ENCODE data around the gene CENPA.
A peak's percentile ranks its signal among the peaks of the same experiment; 100 is the strongest.
"Not testable (repeated sequence)": the region's sequence is repeated elsewhere in the genome, so short reads cannot be mapped to it uniquely, and the experiment has no call there.

Gene CENPA

GRCh38 chr2:26785431-26786206 is at the start of gene CENPA:
Gene CENPA (plus strand): TSS chr2:26786056. CDS start chr2:26786197, 141 bp downstream.
- DNase-seq = peak; percentile 100

DNA sequence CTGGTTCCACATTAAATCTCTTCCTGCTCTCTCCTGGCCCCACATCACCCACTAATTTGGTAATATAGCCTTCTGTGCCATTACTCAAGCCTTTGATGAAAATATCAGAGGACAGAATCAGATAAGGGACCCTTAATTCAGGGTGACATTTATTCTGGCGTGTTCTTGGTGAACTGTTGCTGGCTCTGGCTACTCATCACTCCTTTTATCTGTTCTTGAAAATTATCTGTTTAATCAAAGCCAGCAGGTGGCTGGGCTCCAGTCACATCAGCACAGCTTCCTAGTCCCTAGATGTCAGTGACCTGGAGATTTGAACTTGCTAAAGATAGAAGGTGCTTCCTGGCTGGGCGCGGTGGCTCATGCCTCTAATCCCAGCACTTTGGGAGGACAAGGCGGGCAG is 48.6 kb upstream of the CENPA start:
- DNase-seq = no peak

DNA sequence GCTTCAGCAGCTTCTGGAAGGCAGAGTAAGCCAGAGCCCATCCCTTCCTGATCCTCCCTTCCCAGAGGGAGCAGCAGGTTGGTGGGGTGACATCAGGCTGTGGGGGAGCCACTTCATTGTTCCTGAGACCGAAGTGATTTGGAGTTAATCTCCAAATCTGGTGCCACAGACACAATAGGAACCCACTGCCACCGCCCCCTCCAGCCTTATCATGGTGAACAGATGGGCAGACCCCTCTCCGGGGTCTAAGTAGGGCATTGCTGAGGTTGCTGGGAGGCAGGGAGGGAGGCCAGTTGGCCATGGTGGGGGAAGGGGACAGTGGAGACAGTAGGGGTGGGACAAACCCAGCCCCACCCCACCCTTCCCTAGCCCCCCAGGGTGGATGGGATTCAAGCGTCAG is 47.4 kb upstream of the CENPA start:
- DNase-seq = peak; percentile 56

- no peak for DNase-seq
Measured at GRCh38 chr2:26739514-26739913, 46.3 kb upstream of the CENPA start.

DNA sequence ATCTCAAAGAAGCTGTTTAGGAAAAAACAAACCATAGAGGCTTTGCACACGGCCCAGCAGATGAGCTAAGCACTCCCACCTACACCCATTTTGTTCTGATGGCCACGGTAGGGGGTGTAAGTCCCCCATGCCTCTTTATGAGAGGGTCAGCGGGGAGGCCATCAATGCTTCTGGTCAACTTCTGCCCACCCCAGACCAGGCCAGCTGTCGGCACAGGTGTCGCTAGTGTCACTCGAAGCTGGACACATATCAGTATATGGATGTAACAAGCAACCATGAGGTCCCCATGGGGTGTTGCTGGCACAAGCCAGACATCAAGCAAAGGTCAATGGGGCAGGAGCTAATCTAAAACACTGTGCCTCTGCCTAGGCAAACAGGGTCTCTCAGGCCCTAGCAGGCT is 45.5 kb upstream of the CENPA start:
- no peak for DNase-seq

DNA sequence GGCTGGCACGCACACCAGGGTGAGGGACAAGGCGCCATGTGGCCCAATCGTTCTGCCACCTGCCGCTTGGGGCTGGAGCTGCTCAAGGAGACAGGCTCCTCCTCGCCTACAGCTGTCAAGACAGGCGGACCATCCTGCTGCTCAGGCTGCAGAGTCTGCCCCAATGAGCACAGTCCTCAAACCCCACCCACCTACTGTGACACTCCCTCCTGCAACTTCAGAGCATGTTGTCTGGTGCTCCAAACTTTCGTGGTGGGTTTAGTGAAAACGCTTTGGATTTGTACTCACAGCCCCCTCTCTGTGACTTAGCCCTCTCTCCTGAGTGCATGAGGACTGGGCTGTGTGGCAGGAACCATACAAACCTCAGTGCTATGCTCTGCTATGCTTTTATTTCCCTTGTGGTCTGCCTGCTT is 45.0 kb upstream of the CENPA start:
- DNase-seq = peak; percentile 67

DNA sequence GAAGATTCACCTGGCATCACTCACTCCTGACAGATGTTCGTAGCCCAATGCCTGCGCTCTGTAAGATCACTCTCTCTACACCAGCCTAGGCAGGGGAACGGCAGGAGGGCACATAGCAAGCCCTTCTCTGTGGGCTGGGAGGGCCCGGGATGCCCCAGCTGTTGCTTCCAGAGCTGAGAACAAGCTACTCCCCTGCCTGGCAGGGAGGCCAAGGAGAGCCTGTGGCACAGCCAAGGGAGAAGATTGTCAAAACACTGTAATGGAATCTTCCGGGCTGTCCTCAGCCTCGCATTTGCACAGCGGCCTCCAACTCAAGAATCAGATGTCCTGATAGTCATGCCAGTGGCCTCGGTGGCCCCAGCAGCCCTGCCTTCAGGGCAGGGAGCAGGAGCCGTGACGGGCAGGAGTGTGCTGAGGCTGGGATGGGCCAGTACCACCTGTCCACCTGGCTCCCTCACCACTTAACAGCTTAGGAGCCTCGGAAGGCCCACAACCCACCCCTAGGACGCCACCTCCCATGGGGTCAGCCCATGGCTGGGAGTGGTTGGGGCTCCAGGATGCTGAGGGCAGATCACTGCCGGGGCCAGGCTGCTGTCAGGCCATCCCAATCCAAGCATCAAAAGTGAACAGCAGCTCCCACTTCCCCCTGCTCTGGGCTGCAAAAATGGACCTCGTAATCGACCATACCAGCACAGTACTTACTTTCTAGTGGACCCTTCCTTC is 43.6 kb upstream of the CENPA start:
- no peak for DNase-seq

DNA sequence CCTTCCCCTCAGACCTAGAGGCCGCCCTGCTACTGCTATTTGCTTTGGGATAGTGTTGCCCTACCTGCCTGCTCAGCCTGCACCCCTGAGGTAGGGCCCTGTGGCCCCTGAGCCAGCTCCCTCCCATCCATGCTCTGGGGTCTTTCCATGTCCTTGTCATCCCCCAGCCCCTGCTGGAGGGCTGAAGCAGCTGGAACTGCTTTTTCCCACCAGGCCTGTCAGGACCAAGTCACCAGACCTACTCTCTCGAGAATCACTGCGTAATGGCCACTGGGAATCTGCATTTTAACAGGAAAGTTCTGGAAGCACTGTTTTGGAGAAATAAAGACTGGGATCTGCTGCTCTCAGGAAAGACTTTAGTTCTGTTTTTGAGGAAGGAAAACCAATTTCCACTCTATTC is 42.0 kb upstream of the CENPA start:
- no peak for DNase-seq

- no peak for DNase-seq
Measured at GRCh38 chr2:26744953-26745352, 40.9 kb upstream of the CENPA start.

DNA sequence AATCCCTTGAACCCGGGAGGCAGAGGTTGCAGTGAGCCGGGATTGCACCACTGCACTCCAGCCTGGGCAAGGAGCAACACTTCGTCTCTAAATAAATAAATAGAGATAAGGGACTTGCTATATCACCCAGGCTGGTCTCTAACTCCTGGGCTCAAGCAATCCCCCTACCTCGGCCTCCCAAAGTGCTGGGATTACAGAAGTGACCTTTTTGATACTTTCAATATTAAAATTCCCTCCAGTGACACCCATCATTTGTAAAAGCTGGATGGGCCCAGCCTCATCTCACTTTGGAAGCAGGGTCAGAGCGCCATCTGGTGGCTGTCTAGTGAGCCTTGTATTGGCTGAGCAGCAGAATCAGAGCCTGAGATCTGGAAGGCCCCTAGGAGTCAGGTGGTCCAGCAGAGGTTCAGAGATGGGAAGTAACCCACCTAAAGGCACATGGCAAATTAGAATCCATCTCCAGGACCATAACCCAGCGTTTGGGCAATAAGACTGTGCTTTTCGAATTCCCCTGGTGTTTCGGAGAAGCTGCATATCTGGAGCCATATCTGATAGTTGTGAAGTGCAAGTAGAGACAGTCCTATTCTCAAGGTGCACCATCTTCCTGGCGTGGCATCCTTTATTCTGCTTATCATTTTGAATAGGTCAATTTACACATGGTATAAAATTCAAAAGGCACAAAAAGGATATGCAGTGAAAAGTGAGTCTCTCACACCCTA is 40.1 kb upstream of the CENPA start:
- peak; percentile 94 for DNase-seq

- no peak for DNase-seq
Measured at GRCh38 chr2:26746934-26747333, 38.9 kb upstream of the CENPA start.

DNA sequence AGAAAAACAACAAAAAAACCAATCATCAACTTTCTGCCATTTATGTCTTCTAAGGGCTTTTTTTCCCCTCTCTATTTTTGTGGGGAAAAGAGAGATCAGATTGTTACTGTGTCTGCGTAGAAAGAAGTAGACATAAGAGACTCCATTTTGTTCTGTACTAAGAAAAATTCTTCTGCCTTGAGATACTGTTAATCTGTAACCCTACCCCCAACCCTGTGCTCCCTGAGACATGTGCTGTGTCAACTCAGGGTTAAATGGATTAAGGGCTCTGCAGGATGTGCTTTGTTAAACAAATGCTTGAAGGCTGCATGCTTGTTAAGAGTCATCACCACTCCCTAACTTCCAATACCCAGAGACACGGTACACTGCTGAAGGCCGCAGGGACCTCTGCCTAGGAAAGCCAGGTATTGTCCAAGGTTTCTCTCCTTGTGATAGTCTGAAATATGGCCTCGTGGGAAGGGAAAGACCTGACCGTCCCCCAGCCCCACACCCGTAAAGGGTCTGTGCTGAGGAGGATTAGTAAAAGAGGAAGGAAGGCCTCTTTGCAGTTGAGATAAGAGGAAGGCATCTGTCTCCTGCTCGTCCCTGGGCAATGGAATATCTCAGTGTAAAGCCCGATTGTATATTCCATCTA is 36.0 kb upstream of the CENPA start:
- DNase-seq = not testable (repeated sequence)

DNA sequence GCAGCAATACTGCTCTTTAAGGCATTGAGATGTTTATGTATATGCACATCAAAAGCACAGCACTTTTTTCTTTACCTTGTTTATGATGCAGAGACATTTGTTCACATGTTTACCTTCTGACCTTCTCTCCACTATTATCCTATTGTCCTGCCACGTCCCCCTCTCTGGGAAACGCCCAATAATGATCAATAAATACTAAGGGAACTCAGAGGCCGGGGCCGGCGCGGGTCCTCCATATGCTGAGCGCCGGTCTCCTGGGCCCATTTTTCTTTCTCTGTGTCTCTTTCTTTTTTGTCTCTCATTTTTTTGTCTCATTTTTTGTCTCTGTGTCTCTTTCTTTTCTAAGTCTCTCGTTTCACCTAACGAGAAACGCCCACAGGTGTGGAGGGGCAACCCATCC is 35.4 kb upstream of the CENPA start:
- not testable (repeated sequence) for DNase-seq

- peak; percentile 65 for DNase-seq
Measured at GRCh38 chr2:26752656-26753055, 33.2 kb upstream of the CENPA start.

GRCh38 chr2:26754539-26754938 is 31.3 kb upstream of the CENPA start:
- no peak for DNase-seq

GRCh38 chr2:26754972-26755670 is 30.7 kb upstream of the CENPA start:
- peak; percentile 42 for DNase-seq

DNA sequence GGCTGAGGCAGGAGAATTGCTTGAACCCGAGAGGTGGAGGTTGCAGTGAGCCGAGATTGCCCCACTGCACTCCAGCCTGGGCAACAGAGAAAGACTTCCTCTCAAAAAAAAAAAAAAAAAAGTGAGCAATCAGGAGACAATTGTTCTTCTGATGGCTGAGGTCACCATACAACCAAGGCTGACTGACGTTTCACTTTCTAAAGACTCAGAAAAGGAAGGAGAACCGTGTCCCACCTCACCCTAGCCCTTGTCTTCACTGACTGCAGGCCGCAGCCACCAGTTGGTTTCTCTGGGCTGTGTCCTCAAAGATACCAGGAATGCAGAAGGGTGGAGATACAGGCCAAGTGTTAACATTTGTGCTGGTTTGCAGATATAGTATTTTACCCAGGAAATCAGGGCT is 29.5 kb upstream of the CENPA start:
- no peak for DNase-seq

- no peak for DNase-seq
Measured at GRCh38 chr2:26757873-26758789, 27.7 kb upstream of the CENPA start.

- no peak for DNase-seq
Measured at GRCh38 chr2:26758790-26759321, 27.0 kb upstream of the CENPA start.

DNA sequence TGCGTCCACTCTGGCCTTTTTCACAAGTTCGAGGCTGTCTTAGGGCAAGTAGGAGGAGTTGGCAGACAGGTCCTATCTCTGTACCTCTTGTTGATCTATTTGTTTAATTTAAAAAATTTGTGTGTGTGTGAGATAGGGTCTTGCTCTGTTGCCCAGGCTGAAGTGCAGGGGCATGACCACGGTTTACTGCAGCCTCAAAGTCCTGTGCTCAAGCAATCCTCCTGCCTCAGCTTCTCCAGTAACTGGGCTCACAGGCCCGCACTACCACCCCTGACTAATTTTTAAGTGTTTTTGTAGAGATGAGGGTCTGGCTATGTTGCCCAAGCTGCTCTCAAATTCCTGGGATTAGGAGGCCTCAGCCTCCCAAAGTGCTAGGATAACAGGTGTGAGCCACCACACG is 26.0 kb upstream of the CENPA start:
- DNase-seq = no peak

- not testable (repeated sequence) for DNase-seq
Measured at GRCh38 chr2:26760991-26761390, 24.9 kb upstream of the CENPA start.

Measured in eye (tissue), 1 donor.